ENCODE results near the gene DPYSL4. TPM values are rescaled to one million over a fixed set of nuclear protein-coding genes. Genes with fewer than 3 reads are reported as not detected.

The DPYSL4 gene
- total and polyA plus RNA-seq, 2 experiments from 2014 or later, result 2.1 to 4.1 TPM

DNA sequence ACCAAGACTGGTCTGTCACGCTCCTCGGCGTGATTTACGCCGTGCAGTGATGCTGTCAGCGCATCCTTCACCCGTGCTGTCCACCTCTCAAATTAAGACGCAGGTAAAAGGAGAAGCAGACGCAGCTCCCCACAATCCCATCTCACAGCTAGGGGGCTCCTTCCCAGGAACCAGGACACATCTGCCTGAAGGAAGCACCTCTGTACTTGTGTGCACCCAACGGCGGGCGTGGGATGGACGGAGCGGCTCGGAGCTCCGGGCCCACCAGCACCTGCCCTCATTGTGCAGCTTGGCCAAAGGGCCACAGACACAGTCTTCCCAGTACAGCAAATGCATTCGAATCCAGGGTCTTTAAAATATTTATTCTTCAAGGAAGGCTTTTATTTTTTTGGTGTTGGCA, 65.7 kb downstream of the DPYSL4 start:
- Histone ChIP-seq H3K9me3 (ENCODE audit: low read depth) (no peaks in the 10 kb centered on the region), H3K27ac (no peak overlapping the region), H3K4me2 (no peak overlapping the region), H3K9me2 (replicated peaks; ENCODE audit: insufficient read depth) (no peaks in the 10 kb centered on the region), H3K4me1 (ENCODE audit: insufficient read depth) (peaks cover 5% of the 10 kb centered on the region), H4K20me1 (ENCODE audit: insufficient read depth, poor library complexity, severe bottlenecking) (no peaks in the 10 kb centered on the region), H3K36me3 (replicated peaks; ENCODE audit: insufficient read depth, low read depth) (no peaks in the 10 kb centered on the region), H3K27me3 (no peaks in the 10 kb centered on the region), H2AFZ (no peak overlapping the region), H3K4me3 (no peak overlapping the region), H3K79me2 (no peaks in the 10 kb centered on the region)
- DNase-seq (ENCODE audit: low spot score), result no peak
- WGBS (ENCODE audit: low lambda C conversion rate, missing lambda C conversion rate), result 88% methylated on average over 17 of the region's 17 CpGs
- TF ChIP-seq EZH2phosphoT487 (IDR thresholded peaks at IDR 0.05; ENCODE audit: low read depth, severe bottlenecking, unreplicated experiment) (no peak), EZH2 (IDR thresholded peaks at IDR 0.05; ENCODE audit: borderline replicate concordance) (no peak), CTCF (IDR thresholded peaks at IDR 0.05; ENCODE audit: poor library complexity) (no peak)

GRCh38 chr10:132253092-132253687, 66.4 kb downstream of the DPYSL4 start:
- H3K9me2 ChIP-seq (replicated peaks; ENCODE audit: insufficient read depth), result no peaks in the 10 kb centered on the region
- H3K36me3 ChIP-seq (replicated peaks; ENCODE audit: insufficient read depth, low read depth), result no peaks in the 10 kb centered on the region
- TF ChIP-seq CTCF (IDR thresholded peaks at IDR 0.05; ENCODE audit: poor library complexity) (no peak), EZH2 (IDR thresholded peaks at IDR 0.05; ENCODE audit: borderline replicate concordance) (no peak), EZH2phosphoT487 (IDR thresholded peaks at IDR 0.05; ENCODE audit: low read depth, severe bottlenecking, unreplicated experiment) (no peak)
- peaks cover 5% of the 10 kb centered on the region for H3K4me1 ChIP-seq (ENCODE audit: insufficient read depth)
- no peak overlapping the region for H3K27ac ChIP-seq
- H2AFZ ChIP-seq, result no peak overlapping the region
- no peaks in the 10 kb centered on the region for H4K20me1 ChIP-seq (ENCODE audit: insufficient read depth, poor library complexity, severe bottlenecking)
- DNase-seq (ENCODE audit: low spot score), result no peak
- no peak overlapping the region for H3K4me2 ChIP-seq
- WGBS (ENCODE audit: low lambda C conversion rate, missing lambda C conversion rate), result 32% methylated on average over 9 of the region's 19 CpGs
- no peaks in the 10 kb centered on the region for H3K79me2 ChIP-seq
- no peak overlapping the region for H3K4me3 ChIP-seq
- H3K9me3 ChIP-seq (ENCODE audit: low read depth), result no peaks in the 10 kb centered on the region
- no peaks in the 10 kb centered on the region for H3K27me3 ChIP-seq

GRCh38 chr10:132254841-132255240, 68.1 kb downstream of the DPYSL4 start:
- H3K9me2 ChIP-seq (replicated peaks; ENCODE audit: insufficient read depth), result no peaks in the 10 kb centered on the region
- TF ChIP-seq EZH2 (IDR thresholded peaks at IDR 0.05; ENCODE audit: borderline replicate concordance), result no peak
- no peaks in the 10 kb centered on the region for H3K9me3 ChIP-seq (ENCODE audit: low read depth)
- no peak overlapping the region for H3K4me3 ChIP-seq
- no peak overlapping the region for H2AFZ ChIP-seq
- no peaks in the 10 kb centered on the region for H3K27me3 ChIP-seq
- no peaks in the 10 kb centered on the region for H3K36me3 ChIP-seq (replicated peaks; ENCODE audit: insufficient read depth, low read depth)
- H3K4me2 ChIP-seq, result no peak overlapping the region
- no peaks in the 10 kb centered on the region for H3K79me2 ChIP-seq
- no peaks in the 10 kb centered on the region for H4K20me1 ChIP-seq (ENCODE audit: insufficient read depth, poor library complexity, severe bottlenecking)
- WGBS (ENCODE audit: low lambda C conversion rate, missing lambda C conversion rate), result 78% methylated on average over 13 of the region's 14 CpGs
- no peak for DNase-seq (ENCODE audit: low spot score)
- no peak overlapping the region for H3K27ac ChIP-seq
- H3K4me1 ChIP-seq (ENCODE audit: insufficient read depth), result no peaks in the 10 kb centered on the region

Other genes starting within 250 kb of the DPYSL4 start
- 93.2 and 112 TPM in 2 replicates for gene BNIP3, start 205.0 kb upstream of the DPYSL4 start, total RNA-seq
- 82.4 and 89.5 TPM in 2 replicates for gene BNIP3, start 205.0 kb upstream of the DPYSL4 start, polyA plus RNA-seq
- 0.10 and 0.32 TPM in 2 replicates for gene JAKMIP3, start 121.0 kb upstream of the DPYSL4 start, total RNA-seq
- gene JAKMIP3, start 121.0 kb upstream of the DPYSL4 start, polyA plus RNA-seq, result 0.02 and 0.56 TPM in 2 replicates
- 4.8 and 7.9 TPM in 2 replicates for gene STK32C, start 121.0 kb downstream of the DPYSL4 start, total RNA-seq
- 9.6 and 12.2 TPM in 2 replicates for gene STK32C, start 121.0 kb downstream of the DPYSL4 start, polyA plus RNA-seq
- gene LRRC27, start 145.2 kb downstream of the DPYSL4 start, total RNA-seq, result 6.8 and 8.3 TPM in 2 replicates
- gene LRRC27, start 145.2 kb downstream of the DPYSL4 start, polyA plus RNA-seq, result 7.5 and 7.9 TPM in 2 replicates
- gene PWWP2B, start 210.3 kb downstream of the DPYSL4 start, total RNA-seq, result 15.1 and 18.0 TPM in 2 replicates
- gene PWWP2B, start 210.3 kb downstream of the DPYSL4 start, polyA plus RNA-seq, result 10.7 and 12.7 TPM in 2 replicates

Data from hepatocyte (in vitro differentiated cells).